ENCODE data around the gene PTPRM. TPM values are rescaled to one million over a fixed set of nuclear protein-coding genes. Genes with fewer than 3 reads are reported as not detected.

The PTPRM gene
- total RNA-seq, 1 donor from 2014 or later, result 257 TPM

DNA sequence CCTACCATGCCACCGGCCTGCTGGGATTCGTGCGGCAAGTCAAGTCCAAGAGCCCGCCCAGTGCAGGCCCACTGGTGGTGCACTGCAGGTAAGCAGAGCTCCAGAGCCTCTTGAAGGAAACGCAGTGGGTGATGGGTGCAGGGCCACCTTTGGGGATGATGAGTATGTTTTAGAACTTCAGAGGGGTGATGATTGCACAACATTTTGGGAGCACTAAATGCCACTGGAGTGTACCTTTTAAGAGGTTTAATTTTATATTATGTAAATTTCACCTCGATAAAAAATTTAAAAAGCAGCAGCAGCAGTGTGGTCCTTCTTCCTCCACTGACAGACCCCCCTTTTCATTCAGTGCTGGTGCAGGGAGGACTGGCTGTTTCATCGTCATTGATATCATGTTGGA is 809.0 kb downstream of the PTPRM start:
- Histone ChIP-seq H3K4me3 (no peak overlapping the region), H3K36me3 (peaks cover 0 to 19% of the 10 kb centered on the region in 2 donors)

DNA sequence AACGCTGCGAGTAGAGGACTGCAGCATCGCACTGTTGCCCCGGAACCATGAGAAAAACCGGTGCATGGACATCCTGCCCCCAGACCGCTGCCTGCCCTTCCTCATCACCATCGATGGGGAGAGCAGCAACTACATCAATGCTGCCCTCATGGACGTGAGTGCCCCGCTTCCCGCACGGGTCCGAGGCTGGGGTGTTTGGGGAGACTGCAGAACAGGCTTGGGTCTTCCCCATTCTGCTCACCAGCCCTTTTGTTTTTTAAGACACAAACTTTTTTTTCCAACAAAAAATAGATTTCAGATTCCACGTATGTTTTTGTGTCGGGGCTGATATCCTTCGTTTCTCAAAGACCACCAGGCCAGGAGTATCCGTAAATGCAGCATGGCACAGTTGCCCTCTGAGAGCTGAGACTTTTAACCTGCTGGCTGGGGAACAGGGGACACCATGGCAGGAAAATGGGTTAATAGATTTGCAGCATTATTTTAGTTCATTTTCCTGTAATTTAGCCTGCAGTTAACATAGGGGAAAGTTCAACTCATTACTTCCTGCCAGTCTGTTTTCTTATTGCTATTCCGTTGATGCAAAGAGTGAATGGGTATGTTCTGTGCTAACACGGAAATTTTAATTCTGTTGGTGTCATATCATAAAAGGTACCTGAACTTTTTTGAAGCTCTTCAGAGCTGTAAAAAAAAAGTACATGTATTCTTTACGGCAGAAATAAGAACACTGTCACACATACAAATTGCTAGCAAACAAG is 812.2 kb downstream of the PTPRM start:
- H3K36me3 ChIP-seq, result peaks cover 0 to 14% of the 10 kb centered on the region in 2 donors
- TF ChIP-seq, protein P1, sequence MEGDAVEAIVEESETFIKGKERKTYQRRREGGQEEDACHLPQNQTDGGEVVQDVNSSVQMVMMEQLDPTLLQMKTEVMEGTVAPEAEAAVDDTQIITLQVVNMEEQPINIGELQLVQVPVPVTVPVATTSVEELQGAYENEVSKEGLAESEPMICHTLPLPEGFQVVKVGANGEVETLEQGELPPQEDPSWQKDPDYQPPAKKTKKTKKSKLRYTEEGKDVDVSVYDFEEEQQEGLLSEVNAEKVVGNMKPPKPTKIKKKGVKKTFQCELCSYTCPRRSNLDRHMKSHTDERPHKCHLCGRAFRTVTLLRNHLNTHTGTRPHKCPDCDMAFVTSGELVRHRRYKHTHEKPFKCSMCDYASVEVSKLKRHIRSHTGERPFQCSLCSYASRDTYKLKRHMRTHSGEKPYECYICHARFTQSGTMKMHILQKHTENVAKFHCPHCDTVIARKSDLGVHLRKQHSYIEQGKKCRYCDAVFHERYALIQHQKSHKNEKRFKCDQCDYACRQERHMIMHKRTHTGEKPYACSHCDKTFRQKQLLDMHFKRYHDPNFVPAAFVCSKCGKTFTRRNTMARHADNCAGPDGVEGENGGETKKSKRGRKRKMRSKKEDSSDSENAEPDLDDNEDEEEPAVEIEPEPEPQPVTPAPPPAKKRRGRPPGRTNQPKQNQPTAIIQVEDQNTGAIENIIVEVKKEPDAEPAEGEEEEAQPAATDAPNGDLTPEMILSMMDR (IDR thresholded peaks at IDR 0.05), result no peak

More for the DNA sequence above, 809.0 kb downstream of the PTPRM start:
- intact Hi-C loops (cut with DNase I), result no loop called here
- TF ChIP-seq, protein P1 (IDR thresholded peaks at IDR 0.05), result no peak
- Histone ChIP-seq H3K27ac (no peak overlapping the region), H3K4me1 (peaks cover 0 to under 1% of the 10 kb centered on the region in 2 donors), H3K27me3 (no peaks in the 10 kb centered on the region), H3K9me3 (no peaks in the 10 kb centered on the region)
- peak in 1 of 2 donors; percentile 28 for DNase-seq (ENCODE audit: low spot score in 2 of 2)

DNA sequence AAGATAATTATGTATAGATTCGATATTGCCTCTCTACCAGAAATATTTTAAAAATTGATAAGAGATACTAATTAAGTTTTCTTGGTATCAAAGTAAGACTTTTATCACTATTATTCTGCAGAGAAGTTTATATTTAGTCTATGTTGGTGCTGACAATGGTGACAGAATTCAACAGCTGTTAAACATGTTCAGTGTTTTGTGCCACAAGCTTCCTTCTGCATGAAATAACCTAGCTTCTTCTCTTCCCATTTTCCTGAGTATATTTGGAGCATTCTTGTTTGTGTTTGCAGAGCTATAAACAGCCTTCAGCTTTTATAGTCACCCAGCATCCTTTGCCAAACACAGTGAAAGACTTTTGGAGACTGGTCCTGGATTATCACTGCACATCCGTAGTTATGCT is 812.9 kb downstream of the PTPRM start:
- H3K4me3 ChIP-seq, result no peak overlapping the region
- H3K36me3 ChIP-seq, result peaks cover 2 to 21% of the 10 kb centered on the region in 2 donors
- intact Hi-C loops (cut with DNase I), result no loop called here
- H3K4me1 ChIP-seq, result peaks cover 0 to 15% of the 10 kb centered on the region in 2 donors
- H3K9me3 ChIP-seq, result no peaks in the 10 kb centered on the region
- DNase-seq (ENCODE audit: low spot score in 2 of 2), result no peak
- H3K27me3 ChIP-seq, result no peaks in the 10 kb centered on the region
- H3K27ac ChIP-seq, result no peak overlapping the region
- TF ChIP-seq, protein P1 (IDR thresholded peaks at IDR 0.05), result no peak

More for the DNA sequence above, 812.2 kb downstream of the PTPRM start:
- intact Hi-C loops (cut with DNase I), result no loop called here
- Histone ChIP-seq H3K9me3 (no peaks in the 10 kb centered on the region), H3K27ac (no peak overlapping the region), H3K4me3 (no peak overlapping the region), H3K27me3 (no peaks in the 10 kb centered on the region), H3K4me1 (peaks cover 0 to 15% of the 10 kb centered on the region in 2 donors)
- DNase-seq (ENCODE audit: low spot score in 2 of 2), result peak in 1 of 2 donors; percentile 53

DNA sequence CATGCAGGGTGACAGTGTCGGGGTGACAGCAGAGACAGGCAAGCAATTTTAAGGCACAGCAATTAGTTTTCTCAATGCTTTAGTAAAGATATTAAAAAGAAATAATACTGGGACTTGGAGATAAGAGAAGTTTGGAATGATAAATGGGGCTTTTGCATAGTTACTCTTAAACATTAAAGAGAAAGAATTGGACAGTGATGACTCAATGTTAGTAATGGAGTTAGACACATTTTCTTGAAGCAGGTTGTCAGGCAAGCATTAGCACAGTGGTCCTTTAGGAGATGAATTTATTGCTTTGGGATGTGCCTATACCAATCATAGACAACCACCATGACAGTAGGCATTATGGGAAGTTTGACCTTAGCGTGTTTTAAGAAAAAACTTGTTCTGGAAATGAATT is 813.8 kb downstream of the PTPRM start:
- H3K4me1 ChIP-seq, result peaks cover 0 to 15% of the 10 kb centered on the region in 2 donors
- H3K36me3 ChIP-seq, result peaks cover 11 to 30% of the 10 kb centered on the region in 2 donors
- DNase-seq (ENCODE audit: low spot score in 2 of 2), result no peak
- H3K9me3 ChIP-seq, result no peaks in the 10 kb centered on the region
- TF ChIP-seq, protein P1 (IDR thresholded peaks at IDR 0.05), result no peak
- no peak overlapping the region for H3K4me3 ChIP-seq
- H3K27ac ChIP-seq, result peak overlapping the region in 1 of 2 donors; percentile 59
- no peaks in the 10 kb centered on the region for H3K27me3 ChIP-seq
- intact Hi-C loops (cut with DNase I), result no loop called here

DNA sequence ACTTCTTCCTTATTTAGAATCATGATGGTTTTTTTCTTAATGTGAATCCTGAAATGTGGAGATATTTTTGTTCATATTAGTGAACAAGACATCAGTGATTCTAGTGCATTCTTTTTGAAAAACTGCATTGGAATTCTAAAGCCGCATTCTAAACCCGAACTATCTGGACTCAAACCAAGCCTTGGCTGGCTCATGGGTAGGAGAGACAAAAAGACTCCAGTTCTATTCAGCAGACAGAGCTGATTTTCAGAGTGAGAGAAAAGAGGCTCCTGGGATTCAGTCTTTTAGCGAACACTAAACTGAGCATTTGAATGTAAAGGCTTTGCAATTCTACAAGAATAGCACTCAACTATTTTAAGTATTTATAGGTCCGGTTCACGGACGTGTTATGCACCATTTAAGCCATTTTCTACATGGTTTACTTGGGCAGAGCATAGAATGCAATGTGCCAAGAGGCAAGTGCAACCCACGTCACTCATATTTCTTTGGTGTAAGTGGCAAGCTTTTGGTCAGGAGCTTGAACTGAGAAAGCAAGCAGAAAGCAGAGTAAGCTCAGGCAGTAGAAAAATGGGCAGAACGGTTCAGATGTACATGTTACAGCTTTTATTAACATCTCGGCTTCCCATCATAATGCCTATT is 814.8 kb downstream of the PTPRM start:
- H3K9me3 ChIP-seq, result no peaks in the 10 kb centered on the region
- H3K4me1 ChIP-seq, result peaks cover 0 to 15% of the 10 kb centered on the region in 2 donors
- peak overlapping the region; percentile 39 to 59 for H3K27ac ChIP-seq
- H3K4me3 ChIP-seq, result peak overlapping the region in 1 of 2 donors; percentile 22
- H3K27me3 ChIP-seq, result no peaks in the 10 kb centered on the region
- H3K36me3 ChIP-seq, result peaks cover 13 to 40% of the 10 kb centered on the region in 2 donors
- TF ChIP-seq, protein P1 (IDR thresholded peaks at IDR 0.05), result no peak
- peak in 1 of 2 donors; percentile 52 for DNase-seq (ENCODE audit: low spot score in 2 of 2)
- intact Hi-C loops (cut with DNase I), result no loop called here

All from ascending aorta (tissue), 2 donors.